ENCODE results near the gene ZDHHC20. TPM values are rescaled to one million over a fixed set of nuclear protein-coding genes. Genes with fewer than 3 reads are reported as not detected.
A peak's percentile ranks its signal among the peaks of the same experiment; 100 is the strongest.

The ZDHHC20 gene
- total RNA-seq, 1 donor from 2014 or later: 49.2 TPM

DNA sequence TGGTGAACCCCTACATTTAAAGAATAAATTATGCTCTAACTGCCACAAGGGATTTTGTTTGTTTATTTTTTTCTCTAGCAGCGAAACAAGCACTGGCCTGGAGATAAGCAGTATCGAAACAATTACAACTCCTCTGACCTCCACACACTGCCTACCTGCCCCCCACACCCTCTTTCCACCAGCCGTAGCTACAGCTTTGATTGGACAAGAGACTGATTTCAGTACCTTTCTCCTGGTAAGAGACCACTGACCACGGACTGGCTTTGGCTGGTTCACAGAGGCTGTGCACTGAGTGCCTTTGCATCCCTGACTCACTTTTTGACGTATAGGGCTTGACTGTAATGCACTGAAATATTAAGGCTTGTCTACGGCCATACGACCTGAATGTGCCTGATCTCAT lies 7.4 kb upstream of the ZDHHC20 start:
- Mint-ChIP-seq H3K27ac (no peak overlapping the region), H3K4me3 (no peak overlapping the region), H3K9me3 (peaks cover 5% of the 10 kb centered on the region), H3K36me3 (ENCODE audit: low read depth) (no peaks in the 10 kb centered on the region), H3K27me3 (peaks cover 1% of the 10 kb centered on the region), H3K4me1 (no peaks in the 10 kb centered on the region)
- ChIA-PET POLR2A (no interaction called here), CTCF (no interaction called here)
- ATAC-seq (ENCODE audit: low read depth) (no peak), DNase-seq (no peak)
- intact Hi-C loops (cut with micrococcal nuclease): no loop called here
- TF ChIP-seq CTCF (IDR thresholded peaks at IDR 0.05): no peak

GRCh38 chr13:21465710-21466160 lies 6.6 kb upstream of the ZDHHC20 start:
- intact Hi-C loops (cut with micrococcal nuclease): no loop called here
- DNase-seq (no peak), ATAC-seq (ENCODE audit: low read depth) (no peak)
- CTCF ChIA-PET: no interaction called here
- Mint-ChIP-seq H3K36me3 (ENCODE audit: low read depth) (no peaks in the 10 kb centered on the region), H3K9me3 (peaks cover 2% of the 10 kb centered on the region), H3K27ac (no peak overlapping the region), H3K27me3 (no peaks in the 10 kb centered on the region), H3K4me1 (no peaks in the 10 kb centered on the region), H3K4me3 (no peak overlapping the region)
- POLR2A ChIA-PET: no interaction called here
- TF ChIP-seq CTCF (IDR thresholded peaks at IDR 0.05): no peak

GRCh38 chr13:21463424-21463823 lies 4.3 kb upstream of the ZDHHC20 start:
- Mint-ChIP-seq H3K36me3 (ENCODE audit: low read depth) (no peaks in the 10 kb centered on the region), H3K4me3 (no peak overlapping the region), H3K4me1 (peaks cover 6% of the 10 kb centered on the region), H3K9me3 (no peaks in the 10 kb centered on the region), H3K27ac (no peak overlapping the region), H3K27me3 (no peaks in the 10 kb centered on the region)
- CTCF ChIA-PET: no interaction called here
- TF ChIP-seq CTCF (IDR thresholded peaks at IDR 0.05): no peak
- ATAC-seq (ENCODE audit: low read depth) (no peak), DNase-seq (no peak)
- POLR2A ChIA-PET: no interaction called here
- intact Hi-C loops (cut with micrococcal nuclease): no loop called here

- intact Hi-C loops (cut with micrococcal nuclease): no loop called here
- Mint-ChIP-seq H3K4me3 (no peak overlapping the region), H3K9me3 (no peaks in the 10 kb centered on the region), H3K36me3 (ENCODE audit: low read depth) (no peaks in the 10 kb centered on the region), H3K27ac (no peak overlapping the region), H3K4me1 (peaks cover 25% of the 10 kb centered on the region), H3K27me3 (no peaks in the 10 kb centered on the region)
- ATAC-seq (ENCODE audit: low read depth): no peak
- no peak for DNase-seq
- CTCF ChIA-PET: no interaction called here
- no peak for TF ChIP-seq CTCF (IDR thresholded peaks at IDR 0.05)
- POLR2A ChIA-PET: no interaction called here
Observed at GRCh38 chr13:21461131-21461530, 2.0 kb upstream of the ZDHHC20 start.

- CTCF ChIA-PET: interaction anchor here (2.5 kb wide), 1 partner anchor 161 kb away, joined by 12 read pairs; no protein-coding TSS in a partner anchor
- H3K4me3 Mint-ChIP-seq: peak overlapping the region; percentile 90
- POLR2A ChIA-PET: interaction anchor here (1.3 to 3.5 kb wide), 5 partner anchors 18 to 282 kb away, joined by 3 to 35 read pairs (median 15); partner anchors contain the start of genes MICU2, MRPL57 and SKA3
- peak; percentile 26 for DNase-seq
- no peak for TF ChIP-seq CTCF (IDR thresholded peaks at IDR 0.05)
- H3K36me3 Mint-ChIP-seq (ENCODE audit: low read depth): peaks cover 5% of the 10 kb centered on the region
- ATAC-seq (ENCODE audit: low read depth): peak; percentile 12
- no peaks in the 10 kb centered on the region for H3K27me3 Mint-ChIP-seq
- peak overlapping the region; percentile 77 for H3K27ac Mint-ChIP-seq
- intact Hi-C loops (cut with micrococcal nuclease): loop anchor here (1.0 to 10.0 kb wide), 8 partner anchors 18 to 1916 kb away; partner anchors contain the start of genes FGF9 and XPO4
- H3K4me1 Mint-ChIP-seq: peaks cover 37% of the 10 kb centered on the region
- H3K9me3 Mint-ChIP-seq: no peaks in the 10 kb centered on the region
Observed at GRCh38 chr13:21458451-21458812, 671 bp downstream of the ZDHHC20 start.

Measured in activated B cell treated with CpG ODN at 0.5 μM for 24 hours (primary cell).